GM12801 (cell line): ENCODE measurements around the gene OR5B17.

ENCODE experiments used
- CTCF ChIP-seq: IDR thresholded peaks from one replicate; pipeline ENCODE4 v1.5.1; 2011; ENCODE audit warnings: control low read depth; ENCODE audit not compliant: insufficient read length; ENCODE audit errors: extremely low read depth

The OR5B17 gene

GRCh38 chr11:58354727-58355126 is 4.1 kb downstream of the OR5B17 start:
- no peak for TF ChIP-seq CTCF

GRCh38 chr11:58345204-58345603 is 13.7 kb downstream of the OR5B17 start:
- no peak for TF ChIP-seq CTCF

- no peak for TF ChIP-seq CTCF
Observed at GRCh38 chr11:58334708-58335107, 24.2 kb downstream of the OR5B17 start.

- TF ChIP-seq CTCF, result no peak
Observed at GRCh38 chr11:58330861-58331260, 28.0 kb downstream of the OR5B17 start.

- TF ChIP-seq CTCF, result no peak
Observed at GRCh38 chr11:58318532-58318931, 40.3 kb downstream of the OR5B17 start.

- TF ChIP-seq CTCF, result no peak
Observed at GRCh38 chr11:58316142-58316541, 42.7 kb downstream of the OR5B17 start.
